A204.1 (cell line): Measurements from ENCODE around the gene RCAN2.

Experiments used
- FAIRE-seq: peaks from 2 replicates; lab custom pipeline; 2012; peaks lifted over from hg19 to GRCh38; lab: Jason Lieb, UNC

Gene RCAN2

DNA sequence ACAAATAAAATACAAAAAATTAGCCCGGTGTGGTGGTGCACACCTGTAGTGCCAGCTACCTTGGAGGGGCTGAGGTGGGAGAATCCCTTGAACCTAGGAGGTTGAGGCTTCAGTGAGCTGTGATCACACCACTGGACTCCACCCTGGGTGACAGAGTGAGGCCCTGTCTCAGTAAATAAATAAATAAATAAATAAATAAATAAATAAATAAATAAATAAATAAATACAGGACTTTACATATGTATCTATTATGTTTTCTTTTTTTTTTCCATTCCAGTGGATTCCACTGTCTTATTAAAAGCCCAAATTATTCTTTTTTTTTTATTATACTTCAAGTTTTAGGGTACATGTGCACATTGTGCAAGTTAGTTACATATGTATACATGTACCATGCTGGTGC lies 279.3 kb downstream of the RCAN2 start:
- no peak for FAIRE-seq

DNA sequence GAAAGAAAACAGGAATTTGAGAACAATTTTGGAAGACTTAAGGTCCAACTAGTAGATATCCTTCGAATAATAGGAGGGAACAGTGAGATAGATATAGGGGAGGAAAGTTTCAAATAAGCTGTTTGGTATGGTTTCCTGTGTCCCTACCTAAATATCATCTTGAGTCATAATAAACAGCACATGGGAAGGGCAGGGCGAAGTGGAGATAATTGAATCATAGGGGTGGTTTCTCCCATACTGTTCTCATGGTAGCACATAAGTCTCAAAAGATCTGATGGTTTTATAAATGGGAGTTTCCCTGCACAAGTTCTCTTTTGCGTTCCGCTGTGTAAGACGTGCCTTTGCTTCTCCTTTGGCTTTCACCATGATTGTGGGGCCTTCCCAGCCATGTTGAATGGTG lies 281.0 kb downstream of the RCAN2 start:
- FAIRE-seq: no peak

DNA sequence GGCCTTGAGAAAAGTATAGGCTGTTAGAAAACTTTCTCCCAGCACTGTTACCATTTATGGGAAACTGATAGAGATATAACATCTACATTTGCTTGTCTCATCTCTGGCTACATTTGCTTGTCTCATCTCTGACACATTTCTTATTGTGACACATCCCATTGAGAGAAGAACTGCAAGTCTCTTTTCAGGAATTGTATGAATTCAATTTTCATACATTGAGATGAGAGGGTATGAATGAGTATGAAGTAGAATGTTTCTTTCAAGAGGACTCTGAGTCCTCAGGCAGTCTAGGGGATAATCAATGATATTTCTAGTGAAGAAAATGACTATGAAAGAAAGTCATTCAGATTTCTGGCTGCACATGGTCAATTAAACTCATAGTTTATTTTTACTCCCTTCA lies 282.9 kb downstream of the RCAN2 start:
- no peak for FAIRE-seq

DNA sequence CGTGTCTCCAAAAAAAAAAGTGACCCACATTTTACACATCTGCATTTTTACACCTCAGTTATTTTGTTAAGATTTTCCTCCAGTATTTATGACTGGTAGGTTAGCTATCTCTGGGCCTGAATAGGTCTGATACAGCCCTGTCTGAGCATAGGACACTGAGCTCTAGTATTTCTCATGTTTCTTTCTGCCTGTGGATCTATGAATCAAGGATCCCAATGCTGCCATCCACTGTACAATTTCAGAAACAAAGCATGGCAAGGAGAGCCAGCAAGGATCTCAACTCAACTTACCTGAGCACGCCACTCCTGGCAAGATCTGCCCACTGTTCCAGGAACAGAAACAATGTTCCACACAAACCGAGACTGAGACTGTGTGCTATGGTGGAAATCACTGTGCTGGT lies 284.1 kb downstream of the RCAN2 start:
- no peak for FAIRE-seq

DNA sequence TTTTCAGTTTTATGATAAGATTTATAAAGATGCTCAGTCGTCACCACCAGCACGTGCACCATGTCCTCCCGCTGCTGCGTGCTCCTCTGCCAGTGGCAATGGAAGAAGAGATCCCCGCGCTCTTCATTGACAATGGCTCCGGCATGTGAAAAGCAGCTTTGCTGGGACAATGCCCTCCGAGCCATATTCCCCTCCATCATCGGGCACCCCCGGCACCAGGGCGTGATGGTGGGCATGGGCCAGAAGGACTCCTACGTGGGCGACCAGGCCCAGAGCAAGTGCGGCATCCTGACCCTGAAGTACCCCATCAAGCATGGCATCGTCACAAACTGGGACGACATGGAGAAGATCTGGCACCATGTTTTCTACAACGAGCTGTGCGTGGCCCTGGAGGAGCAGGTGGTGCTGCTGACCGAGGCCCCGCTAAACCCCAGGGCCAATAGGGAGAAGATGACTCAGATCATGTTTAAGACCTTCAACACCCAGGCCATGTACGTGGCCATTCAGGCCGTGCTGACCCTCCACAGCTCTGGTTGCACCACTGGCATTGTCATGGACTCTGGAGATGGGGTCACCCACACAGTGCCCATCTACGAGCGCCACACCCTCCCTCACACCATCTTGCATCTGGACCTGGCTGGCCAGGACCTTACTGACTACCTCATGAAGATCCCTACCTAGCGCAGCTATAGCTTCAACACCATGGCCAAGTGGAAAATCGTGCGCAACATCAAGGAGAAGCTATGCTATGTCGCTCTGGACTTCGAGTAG lies 286.2 kb downstream of the RCAN2 start:
- FAIRE-seq: no peak

DNA sequence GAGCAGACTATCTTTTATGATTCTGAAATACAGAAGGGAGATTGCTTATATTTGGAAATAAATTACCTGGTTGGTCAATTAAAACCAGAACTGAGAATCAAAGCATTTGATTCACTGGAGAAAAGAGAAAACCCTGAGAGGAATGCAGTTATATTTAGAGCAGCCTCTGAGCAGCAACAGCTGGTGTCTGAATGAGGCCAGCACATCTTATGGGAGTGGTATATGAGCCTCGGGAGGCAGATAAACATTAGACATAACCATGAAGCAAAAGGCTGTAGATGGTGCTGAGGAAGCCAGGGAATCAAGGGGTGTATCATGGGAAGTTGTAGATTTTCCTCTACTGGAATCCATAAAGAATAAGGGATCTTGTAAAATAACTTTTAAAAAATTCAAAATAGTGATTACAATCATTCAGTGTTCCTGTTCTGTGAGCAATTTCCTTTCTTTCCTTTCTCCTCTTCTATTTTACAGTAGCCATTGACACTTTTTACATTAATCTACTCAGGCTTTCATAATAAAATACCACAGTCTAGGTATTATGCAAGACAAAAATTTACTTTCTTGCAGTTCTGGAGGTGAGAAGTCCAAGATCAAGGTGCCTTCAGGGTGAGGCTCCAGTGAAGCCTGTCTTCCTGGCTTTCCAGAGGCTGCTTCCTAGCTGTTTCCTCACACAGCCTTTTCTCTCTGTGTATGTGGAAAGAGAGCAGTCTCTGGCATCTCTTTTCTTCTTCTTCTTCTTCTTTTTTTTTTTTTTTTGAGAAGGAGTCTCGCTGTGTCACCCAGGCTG lies 287.7 kb downstream of the RCAN2 start:
- no peak for FAIRE-seq

DNA sequence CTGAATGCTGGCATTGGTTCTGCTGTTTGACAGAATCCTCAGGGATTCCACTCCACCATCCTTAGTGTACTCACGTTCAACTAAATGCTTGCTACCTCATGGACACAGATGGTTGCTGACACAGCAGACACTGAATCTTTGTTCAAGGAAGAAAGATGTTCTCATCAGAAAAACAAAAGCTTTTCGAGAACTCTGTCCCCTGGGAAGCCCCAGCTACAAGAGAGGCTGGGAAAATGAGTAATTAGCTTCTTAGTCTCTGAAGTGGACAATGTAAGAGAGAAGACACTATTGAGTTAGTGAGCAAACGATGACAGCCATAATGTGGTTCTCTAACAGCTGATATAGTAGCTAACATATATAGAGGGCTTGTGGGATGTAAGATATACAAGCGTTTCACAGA lies 289.5 kb downstream of the RCAN2 start:
- FAIRE-seq: no peak

DNA sequence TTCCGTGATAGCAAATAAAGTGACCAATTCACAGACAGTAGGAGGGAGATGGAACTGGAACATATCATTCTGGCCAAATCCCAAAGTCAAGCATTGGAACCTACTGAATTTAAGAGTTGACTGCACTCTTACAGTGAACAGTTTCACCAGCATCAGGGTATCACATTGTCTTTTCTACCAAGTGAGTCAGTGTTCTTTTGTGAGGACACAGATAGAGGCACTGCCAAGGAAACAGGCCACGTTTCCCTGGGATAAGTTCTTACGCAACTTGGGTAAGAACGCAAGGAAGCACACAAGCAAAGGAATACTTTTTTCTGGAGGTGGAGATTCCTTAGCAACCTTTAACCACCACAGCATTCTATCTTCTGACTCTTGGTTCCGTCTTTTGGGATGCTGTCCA lies 291.9 kb downstream of the RCAN2 start:
- FAIRE-seq: no peak

DNA sequence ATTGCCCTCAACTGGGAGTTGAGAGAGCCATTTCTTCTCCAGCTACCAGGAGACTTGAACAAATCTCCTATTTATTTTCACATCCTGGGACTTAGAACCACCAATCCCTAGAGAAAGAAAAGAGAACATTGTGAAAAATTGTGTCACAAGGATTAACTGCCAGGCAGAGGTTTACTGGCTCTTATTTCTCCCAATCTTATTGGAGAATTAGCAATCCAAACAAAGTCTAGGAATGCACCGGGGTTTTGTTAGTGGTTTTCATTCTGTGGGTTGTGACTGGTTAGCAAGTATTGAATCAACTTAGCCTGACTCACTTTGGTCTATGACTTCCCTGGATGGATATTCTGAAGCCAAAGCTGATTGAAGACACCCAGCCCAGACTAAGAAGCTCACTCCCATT lies 299.3 kb downstream of the RCAN2 start:
- no peak for FAIRE-seq

DNA sequence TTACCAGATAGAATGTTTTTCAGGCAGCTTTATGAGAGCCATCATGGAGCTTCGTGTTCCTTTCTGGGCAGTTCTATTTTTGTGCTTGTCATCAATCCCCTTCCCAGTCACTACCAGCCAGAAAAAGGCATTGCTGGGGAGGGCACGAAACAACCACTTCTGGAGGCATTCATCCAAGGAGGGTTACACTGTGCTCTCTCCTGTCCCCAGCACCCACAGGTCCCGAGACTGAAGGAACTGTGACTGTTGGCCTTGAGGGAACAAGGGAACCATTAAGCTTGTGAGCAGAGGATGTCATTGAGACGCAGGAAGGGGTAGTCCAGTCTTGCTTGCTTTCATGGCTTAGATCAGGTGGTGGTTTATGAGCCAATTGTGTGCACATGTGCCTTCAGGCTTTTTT lies 300.4 kb downstream of the RCAN2 start:
- FAIRE-seq: no peak

DNA sequence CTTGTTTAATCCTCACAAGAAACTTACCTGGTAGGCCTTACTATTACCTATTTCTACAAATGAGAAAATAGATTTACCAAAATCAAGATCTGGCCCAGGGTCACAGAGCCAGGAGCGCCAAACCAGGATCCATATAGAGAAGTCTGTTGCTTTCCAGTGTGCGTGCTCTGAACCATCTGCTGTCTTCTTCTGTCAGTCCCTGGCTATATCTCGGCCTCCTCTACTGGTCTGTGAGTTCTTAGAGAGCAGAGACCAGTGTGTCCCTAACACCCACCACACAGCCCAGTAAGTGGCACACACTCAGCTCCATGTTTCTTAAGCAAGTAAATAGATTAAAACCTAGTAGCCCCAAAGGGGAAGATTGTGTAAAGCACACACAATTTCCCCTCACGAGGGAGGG lies 301.5 kb downstream of the RCAN2 start:
- no peak for FAIRE-seq

DNA sequence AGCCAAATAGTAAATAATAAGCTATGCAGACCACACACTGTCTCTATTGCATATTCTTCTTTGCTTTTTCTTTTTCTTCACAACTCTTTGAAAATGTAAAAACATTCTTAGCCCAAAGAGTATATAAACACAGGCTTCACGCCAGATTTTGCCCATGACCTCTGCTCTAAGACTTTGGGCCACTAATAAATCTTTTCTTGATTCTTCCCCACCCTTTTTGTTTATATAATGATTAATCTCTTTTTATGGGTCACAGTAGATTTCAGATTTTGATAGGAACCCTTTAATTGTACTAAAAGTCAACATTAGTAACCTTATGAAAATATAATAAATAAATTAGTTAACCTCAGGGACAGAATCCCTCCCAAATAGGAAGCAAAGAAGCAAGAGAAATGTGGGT lies 304.7 kb downstream of the RCAN2 start:
- no peak for FAIRE-seq

DNA sequence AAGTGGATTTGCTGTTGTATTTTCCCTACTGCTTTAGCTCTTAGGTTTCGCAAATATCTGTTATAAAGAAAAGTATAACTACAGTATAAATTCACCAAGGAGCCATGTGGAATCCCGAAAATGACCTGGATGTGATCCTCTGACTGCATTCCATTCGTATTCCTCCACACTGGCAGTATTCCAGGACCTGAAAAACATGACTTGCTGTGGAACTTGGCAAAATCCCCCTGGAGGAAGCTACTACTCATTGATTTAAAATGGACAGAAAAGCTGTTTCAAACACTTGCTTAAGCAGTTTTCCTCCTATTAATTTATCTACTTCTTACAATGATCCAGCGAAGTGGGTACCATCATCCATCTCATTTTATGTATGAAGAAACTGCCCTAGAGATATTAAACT lies 307.1 kb downstream of the RCAN2 start:
- FAIRE-seq: no peak

DNA sequence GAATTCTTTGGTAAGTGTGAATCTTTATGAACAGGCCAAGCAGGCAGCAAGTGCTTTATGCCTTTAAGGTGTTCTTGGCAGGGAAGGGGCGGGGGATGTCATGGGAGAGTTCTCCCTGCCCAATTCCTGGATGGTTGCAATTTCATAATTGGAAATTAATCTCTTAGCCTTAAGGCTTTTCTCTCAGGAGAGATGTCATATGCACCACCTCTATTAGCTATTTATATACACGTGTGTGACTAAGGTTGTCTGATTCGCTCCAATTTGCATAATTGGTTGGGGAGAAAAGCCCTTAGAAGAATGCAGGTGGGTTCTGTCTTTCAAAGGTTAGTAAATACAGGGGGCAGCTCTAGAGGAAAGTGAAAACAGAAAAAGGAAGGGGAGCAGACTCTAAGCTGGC lies 315.3 kb downstream of the RCAN2 start:
- FAIRE-seq: no peak

DNA sequence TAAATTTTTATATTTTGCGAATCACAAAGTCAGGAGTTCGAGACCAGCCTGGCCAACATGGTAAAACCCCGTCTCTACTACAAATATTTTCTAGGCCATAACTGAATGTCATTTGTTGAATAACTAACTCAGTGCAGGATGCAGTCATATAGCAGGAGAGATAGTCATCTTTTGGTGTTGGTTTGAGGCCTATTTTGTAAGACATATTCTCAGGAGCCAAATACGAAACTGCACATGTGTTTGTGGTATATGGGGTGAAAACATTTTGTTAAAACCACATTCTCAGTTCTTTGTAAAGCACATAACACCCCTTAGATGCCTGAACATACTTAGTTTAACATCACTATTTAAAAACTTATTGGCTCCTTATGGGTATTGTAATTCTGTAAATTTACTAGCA lies 315.8 kb downstream of the RCAN2 start:
- no peak for FAIRE-seq

DNA sequence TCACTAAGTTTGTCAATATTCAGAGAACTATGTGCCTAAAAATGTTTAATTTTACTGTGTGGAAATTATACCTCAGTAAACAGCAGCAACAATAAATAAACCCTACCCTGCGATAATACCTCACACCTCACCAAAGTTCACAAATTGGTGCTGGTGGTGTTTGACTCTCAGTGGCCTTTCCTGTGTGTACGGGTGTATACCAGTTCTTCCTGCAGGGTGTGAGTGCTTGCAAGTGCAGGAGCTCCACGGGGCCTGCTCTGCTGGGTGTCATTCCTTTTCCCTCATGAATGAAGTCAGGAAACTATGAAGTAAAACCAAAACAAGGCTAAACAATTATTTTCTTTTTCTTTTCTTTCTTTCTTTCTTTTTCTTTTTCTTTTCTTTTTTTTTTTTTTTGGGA lies 316.3 kb downstream of the RCAN2 start:
- no peak for FAIRE-seq

DNA sequence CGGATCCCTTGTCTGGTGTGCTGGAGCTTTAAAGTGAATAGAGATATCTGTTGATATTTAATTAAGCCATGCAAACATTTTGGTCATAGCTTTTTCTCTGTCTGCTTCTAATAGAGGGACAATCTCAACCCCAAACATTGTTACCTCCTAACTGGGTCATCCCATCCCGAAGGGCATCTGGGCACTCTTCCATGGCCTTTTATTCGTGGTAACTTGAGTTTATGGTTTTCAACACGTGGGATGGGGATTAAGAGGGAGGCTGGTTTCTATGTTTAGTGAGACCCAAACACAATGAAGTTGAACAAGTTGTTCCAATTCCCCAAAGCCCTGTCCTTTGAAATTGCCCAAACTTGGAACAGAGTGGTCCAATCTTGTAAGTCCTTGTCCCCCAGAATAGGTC lies 319.1 kb downstream of the RCAN2 start:
- no peak for FAIRE-seq
